Ishikawa (cell line): Measurements from ENCODE around the gene TNKS1BP1.

Source experiments
- CEBPB ChIP-seq: IDR thresholded peaks from 2 replicates; pipeline ENCODE4 v1.6.1; 2012
- CREB1 ChIP-seq: IDR thresholded peaks from 2 replicates; pipeline ENCODE4 v1.6.1; 2012; ENCODE audit warnings: low read depth
- EGR1 ChIP-seq: IDR thresholded peaks from 2 replicates; pipeline ENCODE4 v1.6.1; 2012
- EP300 ChIP-seq: IDR thresholded peaks from 2 replicates; pipeline ENCODE4 v1.6.1; 2012; ENCODE audit warnings: borderline replicate concordance
- FOXM1 ChIP-seq: IDR thresholded peaks from 2 replicates; pipeline ENCODE4 v1.6.1; 2012; ENCODE audit warnings: low read depth, borderline replicate concordance
- MAX ChIP-seq: IDR thresholded peaks from 2 replicates; pipeline ENCODE4 v1.6.1; 2012
- NFIC ChIP-seq: IDR thresholded peaks from 2 replicates; pipeline ENCODE4 v1.6.1; 2012
- RAD21 ChIP-seq: IDR thresholded peaks from 2 replicates; pipeline ENCODE4 v1.6.1; 2012; ENCODE audit warnings: low read depth
- REST ChIP-seq: IDR thresholded peaks from 2 replicates; pipeline ENCODE4 v1.6.1; 2012; ENCODE audit warnings: low read depth, mild to moderate bottlenecking
- TAF1 ChIP-seq: IDR thresholded peaks from 2 replicates; pipeline ENCODE4 v1.6.1; 2012; ENCODE audit warnings: low read depth, mild to moderate bottlenecking
- TCF12 ChIP-seq: IDR thresholded peaks from 2 replicates; pipeline ENCODE4 v1.6.1; 2012; ENCODE audit warnings: low read depth
- TEAD4 ChIP-seq: IDR thresholded peaks from 2 replicates; pipeline ENCODE4 v1.6.1; 2012
- USF1 ChIP-seq: IDR thresholded peaks from 2 replicates; pipeline ENCODE4 v1.6.1; 2012
- YY1 ChIP-seq: IDR thresholded peaks from 2 replicates; pipeline ENCODE4 v1.6.1; 2012; ENCODE audit warnings: low read depth
- ZBTB7A ChIP-seq: IDR thresholded peaks from 2 replicates; pipeline ENCODE4 v1.6.1; 2012; ENCODE audit warnings: low read depth

Gene TNKS1BP1

GRCh38 chr11:57363131-57364080 is 38.7 kb upstream of the TNKS1BP1 start:
- no peak for TF ChIP-seq FOXM1
- no peak for TF ChIP-seq EGR1
- TF ChIP-seq RAD21 = no peak
- no peak for TF ChIP-seq TAF1
- no peak for TF ChIP-seq TEAD4
- TF ChIP-seq YY1 = no peak
- no peak for TF ChIP-seq EP300
- no peak for TF ChIP-seq NFIC
- TF ChIP-seq USF1 = no peak
- no peak for TF ChIP-seq MAX
- no peak for TF ChIP-seq ZBTB7A
- TF ChIP-seq TCF12 = no peak
- TF ChIP-seq CEBPB = no peak
- TF ChIP-seq REST = no peak
- no peak for TF ChIP-seq CREB1

GRCh38 chr11:57361926-57362325 is 37.2 kb upstream of the TNKS1BP1 start:
- TF ChIP-seq ZBTB7A = no peak
- no peak for TF ChIP-seq USF1
- no peak for TF ChIP-seq CEBPB
- TF ChIP-seq RAD21 = no peak

- TF ChIP-seq EP300 (no peak), YY1 (no peak), MAX (no peak), REST (no peak), TAF1 (no peak), CEBPB (no peak), RAD21 (no peak), TCF12 (no peak), NFIC (no peak)
Observed at GRCh38 chr11:57360991-57361390, 36.2 kb upstream of the TNKS1BP1 start.

GRCh38 chr11:57359896-57360690 is 35.3 kb upstream of the TNKS1BP1 start:
- 0 out of 2 replicates have a peak, but pooled peaks have one; percentile 11 for TF ChIP-seq TEAD4
- no peak for TF ChIP-seq CEBPB
- TF ChIP-seq EP300 = no peak

GRCh38 chr11:57359396-57359795 is 34.6 kb upstream of the TNKS1BP1 start:
- TF ChIP-seq USF1 = no peak
- TF ChIP-seq REST = no peak
- no peak for TF ChIP-seq TCF12
- no peak for TF ChIP-seq NFIC
- no peak for TF ChIP-seq YY1
- no peak for TF ChIP-seq ZBTB7A
- no peak for TF ChIP-seq EP300
- no peak for TF ChIP-seq RAD21
- TF ChIP-seq MAX = no peak
- no peak for TF ChIP-seq TEAD4
- no peak for TF ChIP-seq CEBPB
- no peak for TF ChIP-seq FOXM1
- TF ChIP-seq TAF1 = no peak
- TF ChIP-seq CREB1 = no peak
- no peak for TF ChIP-seq EGR1
